Bronchial epithelial cell (primary cell): Measurements from ENCODE around the gene AKAP5. TPM values are rescaled to one million over a fixed set of nuclear protein-coding genes. Genes with fewer than 3 reads are reported as not detected.

Experiments used
- DNase-seq: peaks from one replicate; pipeline ENCODE4 v3.0.0-alpha.2; 2010; ENCODE audit warnings: low read depth
- FAIRE-seq: peaks from 2 replicates; lab custom pipeline; 2011; peaks lifted over from hg19 to GRCh38; lab: Jason Lieb, UNC
- H3K27me3 ChIP-seq: 2 replicates; pipeline ENCODE4 v1.5.1; 2011; ENCODE audit warnings: low read length; ENCODE audit not compliant: control insufficient read depth, insufficient read depth
- H3K36me3 ChIP-seq: 2 replicates; pipeline ENCODE4 v1.5.1; 2011; ENCODE audit warnings: low read length; ENCODE audit not compliant: control insufficient read depth, insufficient read depth
- H3K4me3 ChIP-seq: 2 replicates; pipeline ENCODE4 v1.5.1; 2011; ENCODE audit warnings: mild to moderate bottlenecking, low read depth, low read length, control low read depth
- CTCF ChIP-seq: IDR thresholded peaks from 2 replicates; pipeline ENCODE4 v1.5.1; 2011; ENCODE audit warnings: mild to moderate bottlenecking, moderate library complexity, low read length, control low read depth, inconsistent platforms; ENCODE audit not compliant: insufficient read depth, severe bottlenecking
- total RNA-seq: library from RNA; depleted of rRNA; stranded (reverse); fragments of >200 nt; gene quantifications from 2 replicates; pipeline ENCODE4 v1.2.1, GENCODE V29; 2014

AKAP5 gene
- total RNA-seq, 1 donor from 2014 or later, result under 0.01 TPM

GRCh38 chr14:64447876-64448670 is 17.2 kb upstream of the AKAP5 start:
- Histone ChIP-seq H3K27me3 (no peaks in the 10 kb centered on the region), H3K4me3 (no peak overlapping the region), H3K36me3 (peaks cover 4% of the 10 kb centered on the region)
- FAIRE-seq, result no peak
- DNase-seq, result no peak
- no peak for TF ChIP-seq CTCF

- DNase-seq (no peak), FAIRE-seq (no peak)
- no peak for TF ChIP-seq CTCF
- Histone ChIP-seq H3K36me3 (peaks cover 9% of the 10 kb centered on the region), H3K4me3 (no peak overlapping the region), H3K27me3 (no peaks in the 10 kb centered on the region)
Observed at GRCh38 chr14:64450255-64450654, 15.0 kb upstream of the AKAP5 start.

- Histone ChIP-seq H3K4me3 (no peak overlapping the region), H3K36me3 (peaks cover 8% of the 10 kb centered on the region), H3K27me3 (no peaks in the 10 kb centered on the region)
- TF ChIP-seq CTCF, result no peak
- no peak for DNase-seq
- no peak for FAIRE-seq
Observed at GRCh38 chr14:64454671-64455070, 10.6 kb upstream of the AKAP5 start.

- H3K4me3 ChIP-seq, result no peak overlapping the region
- DNase-seq (no peak), FAIRE-seq (no peak)
- peaks cover 3% of the 10 kb centered on the region for H3K36me3 ChIP-seq
- H3K27me3 ChIP-seq, result no peaks in the 10 kb centered on the region
- no peak for TF ChIP-seq CTCF
Observed at GRCh38 chr14:64459405-64460136, 5.7 kb upstream of the AKAP5 start.

GRCh38 chr14:64461221-64461620 is 4.1 kb upstream of the AKAP5 start:
- FAIRE-seq (no peak), DNase-seq (no peak)
- Histone ChIP-seq H3K4me3 (no peak overlapping the region), H3K36me3 (peaks cover 1% of the 10 kb centered on the region), H3K27me3 (no peaks in the 10 kb centered on the region)
- no peak for TF ChIP-seq CTCF
